Colon (tissue), 2 donors: ENCODE data around the gene RPL9.
"Not testable (repeated sequence)": the region's sequence is repeated elsewhere in the genome, so short reads cannot be mapped to it uniquely, and the experiment has no call there.

Source experiments
- FAIRE-seq: peaks from 2 replicates; lab custom pipeline; 2012; peaks lifted over from hg19 to GRCh38; lab: Jason Lieb, UNC
- donor health status: control.
- donor health status: control.

Gene RPL9

DNA sequence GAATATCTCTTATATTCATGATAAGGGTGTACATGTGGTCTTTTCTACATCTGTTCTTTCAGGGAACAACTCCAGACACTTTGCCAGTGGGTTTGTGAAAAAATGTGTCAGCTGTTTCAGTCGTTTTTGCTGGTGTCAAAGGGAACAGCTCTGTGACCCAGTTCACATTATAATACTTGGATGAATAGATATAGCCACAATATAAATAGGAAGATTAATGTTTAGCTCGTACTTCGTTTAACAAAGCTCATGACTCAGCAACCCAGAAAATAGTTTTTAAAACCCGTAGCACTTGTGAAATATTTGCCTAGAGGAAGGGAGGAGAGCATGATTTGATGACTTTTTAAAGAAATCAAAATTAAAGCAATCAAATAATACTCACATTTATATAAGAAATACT lies 8.0 kb upstream of the RPL9 start:
- no peak for FAIRE-seq

DNA sequence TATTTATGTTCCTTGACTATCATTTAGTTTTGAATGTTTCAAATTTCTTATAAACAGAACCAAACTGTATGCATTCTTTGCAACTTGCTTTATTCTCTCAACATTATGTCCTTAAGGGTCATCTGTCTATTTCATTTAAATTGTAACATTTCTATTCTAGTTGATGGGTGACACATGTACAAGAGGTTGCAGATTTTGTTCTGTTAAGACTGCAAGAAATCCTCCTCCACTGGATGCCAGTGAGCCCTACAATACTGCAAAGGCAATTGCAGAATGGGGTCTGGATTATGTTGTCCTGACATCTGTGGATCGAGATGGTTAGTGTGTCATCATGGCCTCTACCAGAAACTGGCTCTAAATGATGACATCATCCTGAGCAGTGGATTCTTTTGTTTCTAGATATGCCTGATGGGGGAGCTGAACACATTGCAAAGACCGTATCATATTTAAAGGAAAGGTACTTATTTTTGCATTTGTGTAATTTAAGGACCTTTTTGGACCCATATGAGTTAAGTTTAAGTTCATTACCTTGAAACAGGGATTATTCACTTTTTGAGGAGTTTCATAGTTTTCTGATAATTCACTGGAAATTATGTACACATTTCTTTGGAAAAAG lies 6.3 kb upstream of the RPL9 start:
- FAIRE-seq, result no peak

DNA sequence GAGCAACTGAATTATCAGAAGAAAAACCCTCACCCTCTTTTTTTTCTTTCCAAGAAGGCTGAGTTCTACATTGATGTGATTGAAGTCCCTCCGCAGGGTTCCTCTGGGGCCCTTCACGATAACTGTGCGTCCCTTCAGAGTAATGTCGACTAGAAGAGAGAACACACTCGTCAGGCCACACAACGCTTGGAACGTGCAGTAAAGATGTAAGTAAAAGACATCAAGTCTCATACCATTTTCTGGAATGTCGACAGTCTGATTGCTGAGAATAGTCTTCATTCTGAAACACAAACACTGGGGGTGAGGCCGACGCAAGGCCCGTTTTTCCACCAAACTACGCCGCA lies 589 bp downstream of the RPL9 start:
- not testable (repeated sequence) for FAIRE-seq

GRCh38 chr4:39456946-39457763 lies 1.6 kb downstream of the RPL9 start:
- no peak for FAIRE-seq

GRCh38 chr4:39455486-39455885 lies 3.2 kb downstream of the RPL9 start:
- FAIRE-seq, result no peak

DNA sequence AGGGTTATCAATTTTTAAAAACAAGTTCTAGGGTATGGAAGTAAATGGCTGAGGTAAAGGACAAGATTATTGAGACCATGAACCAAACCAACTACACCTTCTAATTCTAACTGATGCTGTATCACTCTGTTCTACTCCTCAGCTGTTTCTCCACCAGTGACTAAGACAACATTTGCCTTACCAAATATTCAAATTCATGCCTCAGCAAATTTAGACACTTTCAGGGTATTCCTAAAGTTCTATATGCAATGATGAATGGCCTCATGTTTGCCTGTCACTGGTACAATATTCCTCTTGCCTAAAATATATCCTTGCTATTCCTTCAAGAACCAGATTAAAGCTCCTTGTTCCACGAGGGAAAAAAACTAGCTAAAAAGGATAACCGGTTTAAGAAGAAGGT lies 5.0 kb downstream of the RPL9 start:
- FAIRE-seq, result no peak

DNA sequence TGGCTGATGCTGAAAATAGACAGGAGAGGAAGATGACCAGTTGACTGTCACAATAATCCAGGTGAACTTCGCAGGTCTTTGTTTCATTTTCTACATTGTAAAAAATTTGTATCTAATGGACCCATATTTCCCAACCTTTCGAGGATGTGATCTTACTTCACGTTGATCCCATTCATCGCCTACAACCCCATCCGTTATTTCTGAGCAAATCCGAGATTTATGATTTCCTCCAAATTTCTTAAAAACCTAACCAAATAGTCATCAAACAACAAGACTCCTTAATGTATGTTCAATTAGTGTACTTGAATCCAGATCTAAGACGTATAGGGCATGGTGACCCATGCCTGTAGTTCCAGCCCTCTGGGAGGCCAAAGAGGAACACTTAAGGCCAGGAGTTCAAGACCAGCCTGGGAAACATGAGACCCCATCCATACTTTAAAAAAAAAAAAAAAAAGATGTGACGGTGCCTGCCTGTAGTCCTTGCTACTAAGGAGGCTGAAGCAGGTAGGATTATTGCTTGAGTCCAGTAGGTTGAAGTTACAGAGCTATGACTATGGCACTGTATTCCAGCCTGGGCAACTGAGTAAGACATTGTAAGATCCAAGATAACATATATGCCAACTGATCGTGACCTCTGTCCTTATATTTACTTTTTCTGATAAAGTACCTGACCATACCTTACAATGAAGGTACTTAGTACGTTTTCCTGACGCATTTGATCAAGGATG lies 5.7 kb downstream of the RPL9 start:
- no peak for FAIRE-seq

DNA sequence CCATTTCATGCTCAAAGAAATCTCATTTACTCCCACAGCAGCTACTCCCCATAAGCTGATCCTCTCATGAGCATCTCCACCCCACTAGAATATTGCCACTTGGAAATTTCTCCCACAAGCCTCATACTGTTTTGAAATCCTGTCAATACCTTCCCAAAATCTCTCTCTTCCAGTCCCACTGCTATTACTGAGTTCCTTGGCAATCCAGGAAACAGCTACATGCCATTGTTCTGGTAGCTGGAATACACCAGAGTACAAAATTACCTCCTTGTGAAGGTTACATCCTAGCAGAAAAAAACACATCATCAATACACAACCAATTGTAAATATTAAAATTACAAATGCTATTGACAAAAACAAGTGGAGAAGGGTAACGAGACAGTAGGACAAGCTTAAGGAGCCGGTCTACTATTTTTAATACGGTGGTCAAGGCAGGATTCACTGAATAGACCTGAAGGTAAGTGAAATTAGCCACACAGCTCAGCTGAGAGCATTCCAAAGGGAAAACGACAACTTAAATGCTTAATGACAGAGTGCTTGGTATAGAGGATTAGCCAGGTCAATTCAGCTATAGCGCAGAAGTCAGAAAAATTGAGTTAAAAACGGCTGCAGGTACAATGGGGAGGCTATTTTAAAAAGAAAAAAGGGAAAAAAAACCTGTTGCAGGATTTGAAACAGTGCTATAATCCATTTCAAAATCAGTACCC lies 6.4 kb downstream of the RPL9 start:
- FAIRE-seq, result no peak

DNA sequence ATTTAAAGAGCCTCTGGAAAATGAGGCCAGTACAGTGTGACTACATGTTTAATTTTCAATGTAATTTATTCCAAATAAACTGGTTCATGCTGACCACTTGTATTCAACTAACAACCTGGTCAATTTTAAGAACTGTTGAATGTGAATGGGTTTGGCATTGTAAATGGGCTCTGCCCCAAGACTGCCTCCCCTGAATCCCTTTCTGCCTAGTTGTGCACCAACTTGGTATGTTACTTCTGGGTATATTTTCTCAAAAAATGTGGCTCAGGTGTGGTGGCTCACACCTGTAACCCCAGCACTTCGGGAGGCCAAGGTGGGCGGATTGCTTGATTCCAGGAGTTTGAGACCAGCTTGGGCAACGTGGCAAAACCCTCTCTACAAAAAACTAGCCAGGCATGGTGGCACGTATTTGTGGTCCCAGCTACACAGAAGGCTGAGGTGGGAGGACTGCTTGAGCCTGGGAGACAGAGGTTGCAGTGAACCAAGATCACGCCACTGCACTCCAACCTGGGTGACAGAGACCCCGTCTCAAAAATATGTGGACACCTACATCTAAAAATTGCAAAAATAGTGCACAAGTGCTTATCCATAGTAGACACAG lies 7.2 kb downstream of the RPL9 start:
- no peak for FAIRE-seq

- no peak for FAIRE-seq
Measured at GRCh38 chr4:39450618-39451017, 8.1 kb downstream of the RPL9 start.

DNA sequence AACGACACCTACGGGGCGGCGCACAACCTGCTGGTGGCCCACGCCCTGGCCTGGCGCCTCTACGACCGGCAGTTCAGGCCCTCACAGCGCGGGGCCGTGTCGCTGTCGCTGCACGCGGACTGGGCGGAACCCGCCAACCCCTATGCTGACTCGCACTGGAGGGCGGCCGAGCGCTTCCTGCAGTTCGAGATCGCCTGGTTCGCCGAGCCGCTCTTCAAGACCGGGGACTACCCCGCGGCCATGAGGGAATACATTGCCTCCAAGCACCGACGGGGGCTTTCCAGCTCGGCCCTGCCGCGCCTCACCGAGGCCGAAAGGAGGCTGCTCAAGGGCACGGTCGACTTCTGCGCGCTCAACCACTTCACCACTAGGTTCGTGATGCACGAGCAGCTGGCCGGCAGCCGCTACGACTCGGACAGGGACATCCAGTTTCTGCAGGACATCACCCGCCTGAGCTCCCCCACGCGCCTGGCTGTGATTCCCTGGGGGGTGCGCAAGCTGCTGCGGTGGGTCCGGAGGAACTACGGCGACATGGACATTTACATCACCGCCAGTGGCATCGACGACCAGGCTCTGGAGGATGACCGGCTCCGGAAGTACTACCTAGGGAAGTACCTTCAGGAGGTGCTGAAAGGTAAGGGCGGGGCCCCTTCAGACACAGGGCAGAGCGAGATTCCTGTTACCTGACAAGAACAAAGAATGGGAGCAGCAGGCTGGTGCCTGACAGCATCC lies 11.7 kb downstream of the RPL9 start:
- no peak for FAIRE-seq

DNA sequence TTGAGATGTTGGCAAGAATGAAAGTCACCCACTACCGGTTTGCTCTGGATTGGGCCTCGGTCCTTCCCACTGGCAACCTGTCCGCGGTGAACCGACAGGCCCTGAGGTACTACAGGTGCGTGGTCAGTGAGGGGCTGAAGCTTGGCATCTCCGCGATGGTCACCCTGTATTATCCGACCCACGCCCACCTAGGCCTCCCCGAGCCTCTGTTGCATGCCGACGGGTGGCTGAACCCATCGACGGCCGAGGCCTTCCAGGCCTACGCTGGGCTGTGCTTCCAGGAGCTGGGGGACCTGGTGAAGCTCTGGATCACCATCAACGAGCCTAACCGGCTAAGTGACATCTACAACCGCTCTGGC lies 12.3 kb downstream of the RPL9 start:
- no peak for FAIRE-seq

DNA sequence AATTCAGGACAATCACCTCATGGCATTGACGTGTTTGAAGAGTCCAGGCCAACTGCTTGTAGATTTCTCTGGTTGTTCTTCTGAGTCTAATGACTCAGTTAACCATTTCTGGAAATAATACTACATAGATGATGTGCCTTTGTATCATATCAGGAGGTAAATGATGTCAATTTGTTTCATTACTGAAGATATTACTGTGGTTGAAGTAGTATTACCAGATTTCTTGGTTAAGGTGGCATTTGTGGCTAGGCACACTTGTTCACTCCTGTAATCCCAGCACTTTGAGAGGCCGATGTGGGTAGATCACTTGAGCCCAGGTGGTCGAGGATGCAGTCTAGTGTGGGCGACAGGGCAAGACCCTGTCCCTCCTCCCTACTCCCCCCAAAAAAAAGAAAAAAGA lies 15.7 kb downstream of the RPL9 start:
- FAIRE-seq, result no peak

DNA sequence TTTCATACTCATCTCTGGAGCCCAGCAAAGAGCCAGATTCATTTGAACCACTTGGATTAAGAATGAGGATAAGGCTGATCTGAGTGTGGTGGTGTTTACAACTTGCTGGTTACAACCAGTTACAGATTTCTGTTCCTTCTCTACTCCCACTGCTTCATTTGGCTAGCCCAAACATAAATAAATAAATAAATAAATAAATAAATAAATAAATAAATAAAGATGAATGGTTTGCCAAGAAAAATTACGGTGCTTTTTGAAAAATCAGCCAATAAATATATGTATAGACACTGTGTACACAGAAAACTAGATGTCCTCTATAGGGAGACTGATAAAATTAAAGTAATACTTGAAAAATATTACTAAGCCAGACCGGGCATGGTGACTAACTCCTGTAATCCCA lies 17.1 kb downstream of the RPL9 start:
- no peak for FAIRE-seq

- no peak for FAIRE-seq
Measured at GRCh38 chr4:39435659-39436563, 22.8 kb downstream of the RPL9 start.

- no peak for FAIRE-seq
Measured at GRCh38 chr4:39433878-39434492, 24.7 kb downstream of the RPL9 start.

GRCh38 chr4:39429476-39430334 lies 29.0 kb downstream of the RPL9 start:
- FAIRE-seq, result no peak

DNA sequence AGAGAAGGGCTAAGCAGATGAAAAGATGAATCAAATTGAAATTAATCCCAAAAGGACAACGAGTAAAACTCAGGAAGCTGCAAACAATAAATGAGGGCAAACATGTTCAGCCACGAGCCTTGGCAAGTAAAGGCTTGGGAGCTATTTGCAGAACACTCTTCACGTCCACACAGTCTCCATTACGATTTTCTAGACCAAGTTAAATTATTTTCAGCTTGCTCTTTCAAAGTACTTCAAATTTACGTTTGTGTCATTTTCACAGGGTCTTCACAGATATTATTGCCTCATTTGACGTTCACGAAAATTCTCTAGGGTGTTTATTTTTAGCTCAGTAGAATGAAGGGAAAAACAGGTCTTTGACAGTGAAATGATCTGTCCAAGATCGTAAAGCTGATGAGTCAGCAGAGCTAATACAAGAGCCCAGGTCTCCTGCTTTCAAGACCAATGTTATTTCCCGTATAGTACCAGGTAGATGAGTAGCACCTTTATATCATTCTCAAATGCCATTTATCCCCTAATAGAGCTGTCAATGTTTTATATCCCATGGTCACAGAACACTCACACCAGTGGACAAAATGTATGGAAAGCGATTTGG lies 31.1 kb downstream of the RPL9 start:
- no peak for FAIRE-seq

GRCh38 chr4:39426728-39427127 lies 32.0 kb downstream of the RPL9 start:
- FAIRE-seq, result no peak
